Cortex of kidney (tissue), 1 donor: ENCODE data around the gene BUD31.
"Not testable (repeated sequence)": the region's sequence is repeated elsewhere in the genome, so short reads cannot be mapped to it uniquely, and the experiment has no call there.

ENCODE experiments used
- DNase-seq: peaks from one replicate; lab custom pipeline; 2025; lab: John Stamatoyannopoulos, UW

Gene BUD31

DNA sequence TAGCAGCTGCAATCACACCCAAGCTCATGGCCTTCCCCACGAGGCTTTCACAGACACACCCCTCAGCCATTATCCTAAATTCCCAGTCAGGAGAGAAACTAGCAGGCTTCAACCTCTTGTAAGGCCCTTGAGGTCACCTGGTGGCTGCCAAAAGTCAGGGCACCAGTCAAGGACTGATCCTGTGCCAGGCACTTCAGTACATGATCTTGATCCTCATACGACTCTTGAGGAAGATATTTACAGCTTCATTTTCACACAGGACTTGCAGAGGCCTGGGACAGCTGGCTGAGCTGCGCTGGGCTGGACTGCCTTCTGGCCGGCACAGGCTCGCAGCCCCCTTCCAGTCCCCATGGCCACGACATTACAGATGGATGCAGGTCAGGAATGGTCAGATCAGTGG is 9.2 kb upstream of the BUD31 start:
- no peak for DNase-seq

DNA sequence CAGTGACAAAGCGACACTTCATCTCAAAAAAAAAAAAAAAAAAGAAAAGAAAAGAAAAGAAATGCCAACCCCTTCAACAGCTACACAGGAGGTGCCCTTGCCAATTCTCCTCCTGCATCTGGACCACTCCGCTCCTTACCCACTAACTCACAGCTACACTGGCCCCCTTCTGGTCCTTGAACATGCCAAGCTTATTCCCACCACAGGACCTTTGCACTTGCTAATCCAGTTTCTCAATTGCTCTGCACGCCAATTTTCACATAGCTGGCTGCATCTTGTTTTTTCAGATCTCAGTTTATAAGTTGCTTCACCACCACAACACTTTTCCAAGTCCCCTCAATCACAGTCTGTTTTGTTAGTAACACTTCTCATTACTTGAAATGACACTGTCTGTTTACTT is 5.9 kb upstream of the BUD31 start:
- DNase-seq: no peak

GRCh38 chr7:99403764-99404163 is 5.0 kb upstream of the BUD31 start:
- no peak for DNase-seq

DNA sequence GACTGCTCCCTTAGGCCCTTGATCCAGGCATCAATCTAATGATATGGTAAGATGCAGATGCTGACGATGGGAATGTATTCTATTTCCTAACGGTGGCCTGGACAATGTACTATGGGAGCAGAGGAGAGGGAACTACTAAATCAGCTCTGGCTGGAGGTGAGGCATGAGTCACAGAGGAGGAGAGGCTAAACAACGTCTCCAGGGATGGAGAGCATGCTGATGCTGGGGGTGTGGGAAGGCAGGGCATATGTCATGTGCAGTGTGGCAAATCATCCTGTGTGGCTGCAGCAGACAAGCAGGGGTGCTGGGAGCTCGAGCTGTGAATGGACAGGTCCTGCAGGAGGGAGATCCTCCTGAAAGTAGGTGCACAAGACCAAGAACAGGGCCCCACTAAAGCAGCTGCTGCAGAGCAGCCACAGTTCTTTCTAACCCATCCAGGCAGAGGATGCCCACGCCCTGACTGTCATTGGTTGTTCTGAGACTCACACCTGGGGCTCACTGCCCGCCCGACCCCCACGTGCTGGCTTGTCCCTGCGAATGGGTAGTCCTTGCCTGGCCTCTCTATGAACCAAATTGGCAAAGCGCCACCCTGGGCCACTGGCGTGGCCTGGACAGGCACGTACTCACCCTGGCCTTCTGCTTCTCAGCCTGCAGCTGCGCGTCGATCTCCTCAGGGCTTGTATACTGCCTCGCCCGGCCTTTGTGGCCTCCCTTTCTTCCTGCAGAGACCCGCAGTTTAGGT is 4.4 kb upstream of the BUD31 start:
- DNase-seq: no peak

DNA sequence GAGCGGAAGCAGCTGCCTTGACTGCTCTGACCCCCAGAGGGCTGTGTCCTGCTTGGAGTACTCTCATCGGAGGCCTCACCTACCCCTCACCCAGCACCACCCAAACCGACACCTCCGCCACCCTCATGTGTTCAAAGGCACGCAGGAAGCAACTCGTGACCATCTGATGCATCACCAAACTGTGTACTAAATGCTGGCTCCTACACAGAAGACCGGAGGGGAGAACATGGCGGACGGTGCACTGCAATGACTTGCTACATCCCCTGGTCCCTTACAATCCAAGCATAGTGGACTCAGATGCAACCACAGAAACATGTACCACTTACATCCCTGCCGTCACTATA is 3.8 kb upstream of the BUD31 start:
- no peak for DNase-seq

GRCh38 chr7:99406557-99406956 is 2.2 kb upstream of the BUD31 start:
- no peak for DNase-seq

DNA sequence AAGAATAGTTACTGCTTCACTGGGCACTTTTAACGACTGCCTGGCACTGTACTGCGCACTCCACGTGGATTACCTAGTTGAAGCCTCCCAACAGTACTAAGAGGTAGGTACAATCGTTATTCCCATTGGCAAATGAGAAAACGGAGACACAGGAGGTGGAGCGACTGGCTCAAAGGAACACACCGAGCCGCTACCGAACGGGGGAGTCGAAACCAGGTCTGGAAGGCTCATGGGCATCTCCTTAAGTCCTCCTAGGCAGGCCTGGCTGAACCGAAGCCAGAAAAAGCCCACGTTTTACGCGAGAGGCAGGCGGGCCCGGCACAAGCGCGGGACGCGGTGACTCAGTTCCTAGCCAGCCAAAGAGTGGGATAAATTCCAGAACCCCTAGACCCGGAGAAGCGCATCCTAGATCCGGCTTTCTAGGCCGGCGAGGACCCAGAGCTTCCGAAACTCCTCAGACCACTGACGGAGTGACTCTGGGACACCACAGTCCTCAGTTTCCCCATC is 844 bp upstream of the BUD31 start:
- no peak for DNase-seq

- no peak for DNase-seq
Observed at GRCh38 chr7:99409192-99409572, 413 bp downstream of the BUD31 start.

- no peak for DNase-seq
Observed at GRCh38 chr7:99409806-99410205, 1.0 kb downstream of the BUD31 start.

DNA sequence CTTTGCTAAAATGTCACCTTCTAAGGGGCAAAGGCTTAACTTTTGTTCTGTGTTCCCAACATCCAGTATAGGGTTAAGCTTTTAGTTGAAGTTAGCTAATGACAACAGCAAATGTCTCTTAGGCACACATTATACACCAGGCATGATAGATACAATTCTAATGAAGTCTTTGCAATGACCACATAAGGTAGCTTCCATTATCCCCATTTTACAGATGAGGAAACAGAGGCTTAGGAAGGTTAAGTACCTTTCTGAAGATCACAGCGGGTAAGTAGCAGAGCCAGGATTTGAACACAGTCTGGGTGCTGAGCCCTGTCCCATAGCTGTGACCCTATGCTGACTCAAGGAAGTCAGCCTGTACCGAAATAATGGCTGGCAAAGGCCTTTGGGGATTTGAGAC is 1.9 kb downstream of the BUD31 start:
- no peak for DNase-seq

DNA sequence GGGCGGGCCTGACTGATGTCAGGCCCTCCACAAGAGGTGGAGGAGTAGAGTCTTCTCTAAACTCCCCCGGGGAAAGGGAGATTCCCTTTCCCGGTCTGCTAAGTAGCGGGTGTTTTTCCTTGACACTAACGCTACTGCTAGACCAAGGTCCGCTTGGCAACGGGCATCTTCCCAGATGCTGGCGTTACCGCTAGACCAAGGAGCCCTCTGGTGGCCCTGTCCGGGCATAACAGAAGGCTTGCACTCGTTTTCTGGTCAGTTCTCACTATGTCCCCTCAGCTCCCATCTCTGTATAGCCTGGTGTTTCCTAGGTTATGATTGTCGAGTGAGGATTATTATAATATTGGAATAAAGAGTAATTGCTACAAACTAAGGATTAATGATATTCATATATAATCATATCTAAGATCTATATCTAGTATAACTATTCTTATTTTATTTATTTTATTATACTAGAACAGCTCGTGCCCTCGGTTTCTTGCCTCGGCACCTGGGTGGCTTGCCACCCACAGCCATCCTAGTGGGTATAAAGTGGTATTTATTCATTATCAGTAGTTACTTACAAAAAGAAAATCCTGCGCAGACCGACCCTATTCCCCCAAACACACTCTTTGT is 6.9 kb downstream of the BUD31 start:
- not testable (repeated sequence) for DNase-seq

DNA sequence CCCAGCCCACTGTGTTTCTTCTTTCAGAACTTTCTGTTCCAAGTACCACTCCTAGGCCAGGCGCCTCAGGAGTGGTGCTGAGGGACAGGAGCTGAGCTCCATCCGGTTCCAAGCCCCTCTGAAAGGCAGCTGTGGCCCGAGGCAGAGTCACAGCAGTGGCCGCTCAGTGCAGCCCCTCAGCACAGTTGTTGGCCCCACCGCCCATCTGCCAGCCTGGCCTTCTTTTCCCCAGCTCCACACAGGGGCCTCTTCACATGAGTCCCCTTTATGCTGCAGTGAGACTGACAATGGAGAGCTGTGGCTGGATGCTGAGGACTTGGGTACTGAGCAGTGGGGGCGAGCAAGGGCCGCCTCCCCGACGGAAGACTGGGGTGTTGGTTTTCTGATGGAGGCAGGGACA is 9.5 kb downstream of the BUD31 start:
- no peak for DNase-seq

DNA sequence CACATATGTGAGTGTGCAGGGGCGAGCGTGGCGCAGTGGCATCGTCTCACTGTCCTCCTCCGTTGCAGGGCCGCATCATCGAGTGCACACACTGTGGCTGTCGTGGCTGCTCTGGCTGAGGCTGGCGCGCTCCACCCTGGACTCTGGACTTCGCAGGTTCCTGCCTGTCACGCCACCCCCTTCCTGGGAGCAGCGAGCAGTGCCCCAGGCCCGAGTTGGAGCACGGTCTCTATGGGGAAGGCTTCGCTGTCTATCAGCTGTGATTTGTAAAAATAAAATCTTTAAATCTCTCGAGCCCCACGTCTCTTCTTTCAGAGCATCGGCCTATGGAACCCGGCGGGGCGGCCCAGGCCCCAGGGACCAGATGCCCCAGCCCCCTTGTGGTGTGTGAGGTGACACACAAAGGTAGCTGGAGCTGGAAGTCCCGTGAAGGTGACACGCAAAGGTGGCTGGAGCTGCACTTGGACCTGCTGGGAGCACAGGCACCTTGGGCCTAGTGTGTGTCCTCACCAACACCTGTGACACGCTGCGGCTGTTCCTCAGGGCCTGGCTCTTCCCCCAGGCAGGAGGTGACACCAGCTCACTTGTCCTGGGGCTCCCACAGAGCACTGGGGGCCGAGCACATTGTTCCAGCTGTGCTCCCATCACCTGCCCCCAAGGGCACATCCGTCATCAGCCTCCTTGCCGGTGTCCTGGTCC is 10.7 kb downstream of the BUD31 start:
- no peak for DNase-seq

GRCh38 chr7:99420213-99420612 is 11.4 kb downstream of the BUD31 start:
- no peak for DNase-seq

DNA sequence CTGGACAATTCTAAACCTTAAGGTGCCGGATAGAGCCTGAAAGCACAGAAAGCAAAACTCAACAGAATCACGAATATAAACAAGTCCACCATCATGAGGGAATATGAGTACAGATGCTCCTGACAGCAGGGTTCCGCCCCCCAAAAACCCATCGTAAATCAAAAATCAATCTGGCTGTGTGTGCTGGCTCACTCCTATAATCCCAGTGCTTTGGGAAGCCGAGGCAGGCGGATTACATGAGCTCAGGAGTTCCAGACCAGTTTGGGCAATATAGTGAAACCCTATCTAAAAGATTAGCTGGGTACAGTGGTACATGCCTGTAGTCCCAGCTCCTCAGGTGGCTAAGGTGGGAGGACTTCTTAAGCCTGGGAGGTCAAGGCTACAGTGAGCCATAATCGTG is 12.2 kb downstream of the BUD31 start:
- DNase-seq: no peak

DNA sequence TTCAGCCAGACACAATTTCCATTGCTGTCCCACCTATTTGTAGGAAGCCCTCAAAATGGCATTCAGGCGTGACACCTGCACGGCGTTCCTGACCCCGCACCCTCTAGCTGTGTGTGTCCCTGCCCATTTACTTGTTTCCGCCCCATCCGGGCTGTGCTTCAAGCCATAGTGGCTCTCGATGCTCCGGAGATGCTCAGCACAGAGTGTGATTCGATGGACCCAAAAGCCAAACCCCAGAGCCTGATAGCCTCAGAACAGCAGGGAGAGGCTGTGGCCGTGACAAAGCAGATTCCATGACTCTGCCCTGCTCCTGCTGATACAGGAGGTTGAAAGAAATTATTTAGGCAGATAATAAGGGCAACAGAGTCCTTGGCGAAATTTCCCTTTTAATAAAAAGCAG is 13.4 kb downstream of the BUD31 start:
- no peak for DNase-seq

DNA sequence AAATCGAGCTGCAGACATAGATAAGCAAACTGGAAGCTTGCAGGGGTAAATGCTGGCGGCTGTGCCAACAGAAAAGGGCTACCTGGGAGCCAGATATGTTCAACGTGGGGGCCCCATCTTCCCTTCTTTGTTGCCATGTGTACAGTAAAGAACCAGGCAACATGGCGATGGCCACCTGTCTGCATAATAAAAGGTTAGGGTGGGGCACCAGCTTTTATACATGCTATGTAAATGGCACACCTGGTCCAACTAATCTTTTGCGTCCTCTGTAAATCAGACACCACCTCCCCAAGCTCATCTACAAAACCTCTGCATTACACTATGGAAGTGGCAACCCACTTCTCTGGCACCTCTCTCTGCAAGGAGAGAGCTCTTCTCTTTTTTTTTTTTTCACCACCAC is 13.9 kb downstream of the BUD31 start:
- DNase-seq: no peak

- no peak for DNase-seq
Observed at GRCh38 chr7:99424932-99425730, 16.4 kb downstream of the BUD31 start.

DNA sequence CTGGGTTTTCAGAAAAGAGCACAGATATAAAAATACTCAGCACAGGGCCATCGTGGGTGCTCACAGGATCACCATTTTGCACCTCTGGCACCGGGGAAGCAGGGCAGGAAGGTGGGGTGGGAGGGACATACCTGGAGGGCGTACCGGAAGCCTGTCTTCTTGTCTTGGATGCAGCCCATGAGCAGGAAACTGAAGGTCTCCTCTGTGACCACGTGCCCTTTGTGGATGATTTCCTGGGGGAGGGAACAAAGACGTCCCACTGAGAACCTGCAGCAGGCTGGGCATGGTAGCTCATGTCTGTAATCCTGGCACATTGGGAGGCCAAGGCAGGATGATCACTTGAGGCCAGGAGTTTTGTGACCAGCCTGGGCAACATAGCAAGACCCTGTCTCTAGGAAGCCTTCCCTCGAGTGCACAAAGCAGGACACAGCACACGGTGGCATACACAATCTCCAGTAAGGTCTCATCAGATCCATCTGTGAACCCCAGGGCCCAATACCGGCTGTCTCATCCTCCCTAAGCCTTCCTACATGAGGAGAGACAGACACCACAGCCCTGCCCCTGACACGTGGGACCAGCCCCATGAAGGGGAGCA is 20.3 kb downstream of the BUD31 start:
- no peak for DNase-seq

- DNase-seq: no peak
Observed at GRCh38 chr7:99429756-99430155, 21.0 kb downstream of the BUD31 start.

- DNase-seq: not testable (repeated sequence)
Observed at GRCh38 chr7:99431756-99432540, 23.2 kb downstream of the BUD31 start.
